HG03571 (cell line): ENCODE measurements around the gene ZCCHC10.
"Not testable (repeated sequence)": the region's sequence is repeated elsewhere in the genome, so short reads cannot be mapped to it uniquely, and the experiment has no call there.

Source experiments
- ATAC-seq: cut with Tn5 transposase; IDR thresholded peaks from one replicate; pipeline ENCODE4 v1.9.1; 2021; ENCODE audit not compliant: unreplicated experiment

The ZCCHC10 gene

DNA sequence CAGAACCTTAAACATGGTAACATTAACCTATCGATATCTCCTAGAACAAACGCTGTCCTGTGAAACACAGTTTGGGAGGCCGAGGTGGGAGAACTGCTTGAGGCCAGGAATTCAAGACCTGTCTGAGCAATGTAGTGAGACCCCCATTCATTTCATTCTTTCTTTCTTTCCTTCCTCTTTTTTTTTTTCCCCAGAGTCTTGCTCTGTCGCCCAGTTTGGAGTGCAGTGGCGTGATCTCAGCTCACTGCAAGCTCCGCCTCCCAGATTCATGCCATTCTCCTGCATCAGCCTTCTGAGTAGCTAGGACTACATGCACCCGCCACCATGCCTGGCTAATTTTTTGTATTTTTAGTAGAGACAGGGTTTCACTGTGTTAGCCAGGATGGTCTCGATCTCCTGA, 20.2 kb upstream of the ZCCHC10 start:
- not testable (repeated sequence) for ATAC-seq

DNA sequence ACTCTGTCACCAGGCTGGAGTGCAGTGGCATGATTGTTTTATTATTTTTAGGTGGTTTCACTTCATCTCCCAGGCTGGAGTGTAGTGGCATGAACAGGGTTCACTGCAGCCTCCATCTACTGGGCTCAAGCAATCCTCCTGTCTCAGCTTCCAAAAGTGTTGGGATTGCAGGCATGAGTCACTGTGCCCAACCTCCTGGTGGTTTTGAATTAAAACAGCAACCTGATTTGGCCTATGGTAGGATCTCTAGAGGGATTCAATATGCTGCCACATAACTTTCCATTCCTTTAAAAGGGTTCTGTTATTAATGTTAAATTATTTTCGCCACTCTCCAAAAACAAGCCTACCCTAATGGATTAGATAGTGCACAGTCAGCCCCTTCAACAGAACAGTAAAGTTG, 15.6 kb upstream of the ZCCHC10 start:
- no peak for ATAC-seq

DNA sequence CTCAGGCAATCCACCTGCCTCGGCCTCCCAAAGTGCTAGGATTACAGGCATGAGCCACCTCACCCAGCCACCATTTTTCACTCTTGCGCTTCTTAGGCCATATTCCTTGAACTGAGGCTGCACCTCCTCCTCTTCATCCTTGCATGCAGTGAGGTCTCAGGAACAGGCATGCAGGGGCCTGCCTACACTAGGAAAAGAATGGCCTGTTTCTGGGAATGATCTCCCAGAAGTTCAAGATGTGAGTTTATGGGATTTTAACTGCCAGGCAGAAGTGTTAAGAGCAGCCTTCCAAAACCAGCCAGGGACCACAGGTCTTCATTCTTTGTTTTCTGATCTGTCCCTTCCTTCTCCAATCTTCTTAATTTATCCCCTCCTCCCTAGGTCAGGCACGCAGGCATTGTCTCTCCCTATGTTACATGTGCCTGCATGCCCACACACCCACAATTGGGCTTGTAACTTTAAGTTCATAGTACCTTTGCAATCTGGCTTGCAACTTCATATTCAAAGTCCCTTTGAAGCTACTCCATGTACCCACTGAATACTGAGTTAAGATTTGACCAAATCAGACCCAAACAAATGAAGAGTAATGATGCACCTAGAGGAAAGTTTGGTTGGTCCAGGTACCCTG, 14.9 kb upstream of the ZCCHC10 start:
- ATAC-seq = no peak

DNA sequence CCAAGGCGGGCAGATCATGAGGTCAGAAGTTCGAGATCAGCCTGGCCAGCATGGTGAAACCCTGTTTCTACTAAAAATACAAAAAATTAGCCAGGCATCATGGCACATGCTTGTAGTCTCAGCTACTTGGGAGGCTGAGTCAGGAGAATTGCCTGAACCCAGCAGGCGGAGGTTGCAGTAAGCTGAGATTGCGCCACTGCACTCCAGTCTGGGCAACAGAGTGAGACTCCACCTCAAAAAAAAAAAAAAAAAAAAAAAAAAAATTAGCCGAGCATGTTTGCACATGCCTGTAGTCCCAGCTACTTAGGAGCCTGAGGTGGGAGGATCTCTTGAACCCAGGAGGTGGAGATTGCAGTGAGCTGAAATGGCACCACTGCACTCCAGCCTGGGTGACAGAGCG, 10.3 kb upstream of the ZCCHC10 start:
- ATAC-seq = not testable (repeated sequence)

DNA sequence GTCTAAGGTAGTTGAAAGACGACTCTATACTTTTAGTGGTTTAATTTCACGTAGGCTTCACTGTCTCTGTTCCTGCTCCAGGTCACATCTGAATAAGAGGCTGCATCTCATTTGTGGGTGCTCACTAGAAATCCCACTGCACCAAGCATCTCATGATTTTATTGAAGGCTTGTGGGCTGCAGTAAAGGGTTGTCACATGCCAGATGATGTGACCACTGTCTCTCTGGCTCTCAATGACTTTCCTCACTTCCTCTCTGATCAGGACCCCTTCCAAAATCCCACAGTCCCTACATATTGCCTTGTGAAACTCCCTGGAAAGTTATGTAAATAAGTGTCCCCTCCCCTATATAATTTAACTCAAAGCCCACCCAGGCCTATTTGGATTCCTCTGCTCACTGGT, 8.9 kb upstream of the ZCCHC10 start:
- ATAC-seq = no peak

DNA sequence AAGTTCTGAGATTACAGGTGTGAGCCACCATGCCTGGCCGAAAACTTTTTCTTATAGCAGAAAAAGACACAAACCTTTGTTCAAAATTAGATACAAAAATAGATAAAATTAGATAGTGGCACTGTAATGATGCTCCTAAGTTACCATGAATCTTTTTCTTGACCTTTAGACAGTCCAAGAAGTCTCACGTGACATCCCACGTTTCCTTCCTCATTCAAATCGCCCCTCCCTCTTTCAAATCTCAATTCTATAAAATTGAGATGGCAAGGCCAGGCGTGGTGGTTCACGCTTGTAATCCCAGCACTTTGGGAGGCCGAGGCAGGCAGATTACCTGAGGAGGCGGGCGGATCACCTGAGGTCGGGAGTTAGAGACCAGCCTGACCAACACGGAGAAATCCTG, 7.7 kb upstream of the ZCCHC10 start:
- ATAC-seq = no peak

DNA sequence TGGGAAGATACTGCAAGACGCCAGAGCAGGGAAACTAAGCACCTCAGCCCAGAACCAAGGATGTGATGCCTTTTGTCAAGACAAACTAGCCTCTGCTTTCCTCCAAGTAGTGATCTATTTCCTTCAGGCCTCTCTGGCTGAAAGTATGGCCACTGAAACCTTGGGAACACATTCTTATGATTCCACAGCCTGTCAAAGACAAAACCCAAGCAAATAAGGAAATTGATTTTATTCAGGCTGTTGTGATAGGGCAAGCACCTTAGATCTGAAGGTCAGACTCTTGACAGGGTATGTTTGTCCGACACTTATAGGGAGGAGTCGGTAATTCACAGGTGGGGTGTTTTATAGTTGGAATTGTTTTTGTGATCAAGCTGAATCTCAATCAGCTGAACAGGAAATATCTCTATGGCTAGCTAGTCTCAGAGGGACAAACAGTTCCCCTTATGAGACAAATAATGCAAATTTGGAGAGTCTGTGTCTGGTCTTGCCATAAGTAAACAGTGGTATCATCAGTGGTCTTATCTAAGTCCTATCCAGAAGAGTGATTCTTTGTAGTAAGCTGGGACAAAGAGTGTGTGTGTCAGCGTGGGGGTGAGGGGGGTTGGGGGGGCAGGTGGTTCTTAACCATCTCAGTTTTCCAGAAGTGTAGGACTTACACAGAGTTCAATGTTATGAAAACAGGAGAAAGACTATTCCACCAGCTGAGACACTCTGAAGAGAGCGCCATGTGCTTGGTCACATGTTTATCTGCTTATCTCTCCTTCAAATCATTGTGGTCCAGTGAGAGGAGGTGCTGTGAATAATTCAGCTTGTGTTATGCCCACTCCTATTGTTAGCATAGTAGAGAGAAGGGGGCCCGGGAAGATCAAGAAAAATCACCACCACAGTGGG, 6.7 kb upstream of the ZCCHC10 start:
- no peak for ATAC-seq

DNA sequence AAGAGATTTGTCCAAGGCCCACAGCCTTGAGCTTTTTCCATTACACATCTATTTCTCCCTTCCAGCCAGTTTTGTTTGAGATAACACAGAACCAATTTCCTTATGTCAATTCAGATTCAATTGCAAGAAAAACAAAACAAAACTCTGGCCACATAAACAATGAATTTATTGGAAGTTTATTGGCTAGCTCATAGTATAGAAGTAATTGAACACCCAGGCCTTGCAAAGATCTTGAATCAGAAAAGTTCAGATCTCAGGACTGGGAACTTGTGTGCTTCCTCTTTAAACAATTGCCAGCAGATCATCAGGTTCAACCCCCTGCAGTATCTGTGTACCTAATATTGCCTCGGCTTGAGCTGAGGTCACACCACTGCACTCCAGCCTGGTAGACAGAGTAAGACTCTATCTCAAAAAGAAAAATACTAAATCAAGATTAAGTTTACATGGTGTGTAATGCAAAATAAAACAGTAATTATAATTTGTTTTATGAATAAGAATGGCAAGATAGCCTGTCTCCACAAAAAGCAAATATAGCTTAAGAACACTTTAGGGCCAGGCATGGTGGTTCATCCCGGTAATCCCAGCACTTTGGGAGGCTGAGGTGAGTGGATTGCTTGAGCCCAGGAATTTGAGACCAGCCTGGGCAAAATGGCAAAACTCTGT, 4.1 kb upstream of the ZCCHC10 start:
- no peak for ATAC-seq

DNA sequence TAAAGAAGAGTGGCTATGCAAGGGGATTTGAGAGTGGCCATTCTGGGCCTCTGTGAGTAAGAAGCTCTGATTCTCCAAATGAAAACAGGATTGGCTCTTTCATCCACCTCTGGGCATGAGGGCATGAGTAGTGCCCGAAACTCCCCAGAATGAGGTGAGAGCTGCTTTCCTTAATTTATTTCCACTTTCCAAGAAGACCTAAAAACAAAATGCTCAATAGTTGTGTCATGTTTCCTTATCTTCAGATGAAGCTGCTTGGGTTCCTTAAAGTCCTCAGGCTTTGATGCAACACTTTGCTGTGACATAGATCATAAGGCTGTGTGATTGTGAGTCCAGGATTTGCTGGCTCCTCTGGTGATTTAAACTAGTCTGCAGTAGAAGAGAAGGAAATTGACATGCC, 3.1 kb upstream of the ZCCHC10 start:
- ATAC-seq = no peak

DNA sequence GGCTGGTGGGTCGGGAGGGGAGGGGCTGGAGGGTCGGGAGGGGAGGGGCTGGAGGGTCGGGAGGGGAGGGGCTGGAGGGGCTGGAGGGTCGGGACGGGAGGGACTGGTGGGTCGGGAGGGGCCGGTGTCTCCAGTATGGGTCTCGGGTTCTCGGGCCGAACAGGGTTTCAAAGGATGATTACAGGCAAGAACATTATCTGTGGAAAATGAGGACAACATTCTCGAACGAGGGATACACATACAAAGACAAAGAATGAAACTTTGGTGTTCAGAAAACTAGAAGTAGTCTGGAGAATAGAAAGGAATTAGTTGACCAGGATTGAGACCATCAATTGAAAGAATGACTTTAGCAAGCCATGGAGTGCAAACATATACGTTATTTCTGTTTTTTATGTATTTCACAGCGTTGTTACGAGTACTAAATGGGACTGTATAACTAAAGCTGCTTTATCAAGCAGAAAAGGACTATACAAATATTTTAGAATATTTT, 360 bp upstream of the ZCCHC10 start:
- no peak for ATAC-seq

DNA sequence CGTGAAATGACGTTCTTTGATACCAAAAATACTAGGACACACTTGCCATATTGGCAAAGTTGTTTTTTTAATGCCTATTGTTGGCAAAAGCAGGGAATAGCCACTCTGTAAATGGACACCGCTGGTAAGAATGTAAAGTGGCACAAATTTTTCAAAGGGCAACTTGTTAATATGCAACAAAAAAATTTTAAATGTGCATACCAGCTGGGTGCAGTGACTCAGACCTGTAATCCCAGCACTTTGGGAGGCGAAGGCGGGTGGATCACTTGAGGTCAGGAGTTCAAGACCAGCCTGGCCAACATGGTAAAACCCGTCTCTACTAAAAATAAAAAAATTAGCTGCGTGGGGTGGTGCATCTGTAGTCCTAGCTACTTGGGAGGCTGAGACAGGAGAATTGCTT, 6.9 kb downstream of the ZCCHC10 start:
- ATAC-seq = not testable (repeated sequence)

DNA sequence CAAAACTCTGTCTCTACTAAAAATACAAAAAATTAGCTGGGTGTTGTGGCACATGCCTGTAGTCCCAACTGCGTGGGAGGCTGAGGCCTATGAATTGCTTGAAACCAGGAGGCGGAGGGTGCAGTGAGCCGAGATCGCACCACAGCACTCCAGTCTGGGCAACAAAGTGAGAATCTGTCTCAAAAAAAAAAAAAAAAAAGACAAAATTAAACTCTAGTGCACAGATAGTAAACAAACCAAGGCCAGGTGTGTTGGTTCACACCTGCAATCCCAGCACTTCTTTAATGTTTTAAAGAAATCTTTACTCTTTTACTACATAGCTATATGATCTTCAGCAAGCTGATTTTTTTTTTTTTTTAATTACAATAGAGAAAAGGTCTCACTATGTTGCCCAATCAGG, 8.4 kb downstream of the ZCCHC10 start:
- ATAC-seq = no peak

DNA sequence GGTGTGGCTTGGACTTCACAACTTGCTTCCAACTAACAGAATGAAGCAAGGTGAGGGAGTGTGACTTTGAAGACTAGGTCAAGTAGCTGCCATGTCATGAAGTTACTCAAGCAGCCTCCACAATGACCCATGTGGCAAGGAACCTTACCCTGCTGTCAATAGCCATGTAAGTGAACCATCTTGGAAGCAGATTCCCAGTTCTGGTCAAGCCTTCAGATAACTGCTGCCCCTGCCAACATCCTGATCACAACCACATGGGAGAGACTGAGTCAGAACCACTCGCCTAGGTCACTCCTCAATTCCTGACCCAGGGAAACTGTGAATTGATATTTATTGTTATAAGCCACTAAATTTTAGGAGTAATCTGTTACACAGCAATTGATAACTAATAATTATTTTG, 10.9 kb downstream of the ZCCHC10 start:
- no peak for ATAC-seq

DNA sequence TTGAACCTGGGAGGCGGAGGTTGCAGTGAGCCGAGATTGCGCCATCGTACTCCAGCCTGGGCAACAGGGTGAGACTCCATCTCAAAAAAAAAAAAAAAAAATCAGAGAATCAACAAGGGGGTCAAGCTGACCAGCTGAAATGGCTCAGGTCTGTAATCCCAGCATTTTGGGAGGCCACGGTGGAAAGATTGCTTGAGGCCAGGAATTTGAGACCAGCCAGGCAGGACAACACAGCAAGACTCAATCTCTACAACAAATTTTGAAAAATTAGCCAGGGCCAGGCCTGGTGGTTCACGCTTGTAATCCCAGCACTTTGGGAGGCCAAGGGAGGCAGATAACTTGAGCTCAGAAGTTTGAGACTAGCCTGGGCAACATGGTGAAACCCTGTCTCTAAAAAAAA, 17.9 kb downstream of the ZCCHC10 start:
- ATAC-seq = not testable (repeated sequence)

DNA sequence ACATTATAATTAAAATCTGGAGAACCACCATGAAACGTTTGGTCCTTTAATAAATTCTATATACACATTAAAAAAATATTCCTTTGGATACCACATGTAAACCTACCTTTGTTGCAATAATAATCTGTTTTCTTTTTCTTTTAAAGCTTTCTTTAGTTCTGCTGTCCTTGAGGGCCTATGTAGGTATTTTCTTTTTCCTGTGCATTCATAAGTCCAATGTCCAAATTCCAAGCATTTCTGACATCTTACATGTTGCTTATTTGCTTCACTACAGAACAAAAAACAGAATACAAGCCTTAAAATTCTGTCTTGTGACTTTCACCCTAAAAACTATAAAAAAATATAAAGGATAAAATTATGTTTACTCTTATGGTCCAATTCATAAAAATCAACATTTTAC, 19.7 kb downstream of the ZCCHC10 start:
- ATAC-seq = no peak

DNA sequence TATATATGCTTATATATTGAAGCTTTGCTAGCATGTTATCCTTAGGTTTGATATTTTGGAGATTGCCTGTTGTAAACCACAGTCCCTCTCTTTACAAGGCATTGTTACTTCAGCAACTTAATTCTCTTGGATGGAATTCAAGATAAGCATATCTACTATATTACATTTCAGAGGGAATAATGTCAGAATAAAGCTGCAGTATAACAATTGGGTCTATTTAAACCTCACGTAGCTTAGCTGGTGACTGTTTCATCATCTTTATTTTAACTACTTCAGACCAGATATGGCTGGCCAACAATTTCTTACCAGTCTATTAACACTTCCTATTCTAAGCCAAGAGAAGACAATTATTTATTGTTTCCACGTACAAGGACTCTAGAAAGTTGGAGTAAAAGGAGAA, 27.1 kb downstream of the ZCCHC10 start:
- no peak for ATAC-seq

DNA sequence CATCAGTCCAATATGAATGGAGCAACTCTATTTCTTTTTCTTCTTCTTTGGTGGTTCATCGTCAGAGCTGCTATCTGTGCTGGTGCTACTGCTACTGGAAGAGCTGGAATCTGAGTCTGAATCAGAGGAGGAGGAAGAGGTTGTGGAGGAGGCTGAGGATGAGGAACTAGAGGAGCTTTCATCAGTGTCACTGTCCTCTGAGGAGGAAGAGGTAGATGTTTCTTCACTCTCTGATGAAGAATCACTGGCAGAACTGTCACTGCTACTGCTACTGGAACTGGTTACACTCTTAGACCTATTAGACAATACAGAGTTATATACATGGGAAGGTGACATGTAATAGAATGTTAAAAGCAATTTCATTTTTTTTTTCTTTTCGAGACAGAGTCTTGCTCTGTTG, 27.8 kb downstream of the ZCCHC10 start:
- no peak for ATAC-seq

DNA sequence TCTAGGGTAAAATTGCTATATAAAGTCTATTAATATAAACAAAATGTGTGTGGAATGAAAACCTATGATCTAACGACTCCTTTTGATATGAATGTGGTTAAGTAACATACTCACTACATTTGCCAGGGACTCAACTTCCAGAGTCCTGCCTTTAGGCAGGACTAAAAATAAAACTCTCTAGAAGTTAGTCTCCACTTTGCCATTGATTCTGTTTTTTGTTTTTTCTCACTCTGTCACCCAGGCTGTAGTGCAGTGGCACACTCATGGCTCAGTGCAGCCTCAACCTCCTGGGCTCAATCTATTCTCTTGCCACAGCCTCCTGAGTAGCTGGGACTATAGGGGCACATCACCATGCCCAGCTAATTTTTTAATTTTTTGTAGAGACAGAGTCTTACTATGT, 30.0 kb downstream of the ZCCHC10 start:
- ATAC-seq = no peak

DNA sequence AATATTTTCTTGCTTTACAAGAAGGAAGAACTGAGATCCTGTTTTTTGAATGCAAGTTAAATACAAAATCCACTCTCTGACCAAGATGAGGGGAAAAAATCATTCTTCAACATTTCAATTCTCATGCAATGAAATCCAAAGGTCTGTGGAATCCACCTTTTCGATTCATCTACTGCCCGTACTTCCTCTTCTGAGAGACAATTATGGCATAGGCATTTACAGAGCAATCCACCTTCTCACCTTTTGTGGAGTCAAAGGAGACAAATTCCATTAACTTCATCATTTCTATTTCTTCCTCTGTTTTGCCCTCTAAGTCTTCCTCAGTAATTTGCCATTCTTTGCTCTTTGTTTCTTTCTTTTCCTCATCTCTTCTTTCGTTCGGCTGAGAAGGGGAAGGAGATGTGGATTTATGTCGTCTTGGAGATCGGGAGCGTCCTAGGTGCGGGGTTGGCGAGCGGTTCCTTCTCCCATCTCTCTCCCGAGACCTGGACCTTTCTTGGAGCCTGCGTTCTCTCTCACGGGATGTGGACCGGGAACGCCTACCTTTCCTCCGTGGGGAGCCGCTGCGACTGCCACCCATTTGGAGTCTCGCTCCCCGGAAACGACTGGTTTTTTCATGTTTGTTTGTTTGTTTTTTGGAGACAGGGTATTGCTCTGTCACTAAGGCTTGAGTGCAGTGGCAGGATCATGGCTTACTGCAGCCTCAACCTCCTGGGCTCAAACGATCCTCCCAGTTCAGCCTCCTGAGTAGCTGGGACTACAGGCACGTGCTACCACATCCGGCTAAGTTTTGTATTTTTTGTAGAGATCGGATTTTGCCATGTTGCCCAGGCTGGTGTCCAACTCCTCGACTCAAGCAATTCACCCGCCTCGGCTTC, 38.6 kb downstream of the ZCCHC10 start:
- ATAC-seq = no peak

DNA sequence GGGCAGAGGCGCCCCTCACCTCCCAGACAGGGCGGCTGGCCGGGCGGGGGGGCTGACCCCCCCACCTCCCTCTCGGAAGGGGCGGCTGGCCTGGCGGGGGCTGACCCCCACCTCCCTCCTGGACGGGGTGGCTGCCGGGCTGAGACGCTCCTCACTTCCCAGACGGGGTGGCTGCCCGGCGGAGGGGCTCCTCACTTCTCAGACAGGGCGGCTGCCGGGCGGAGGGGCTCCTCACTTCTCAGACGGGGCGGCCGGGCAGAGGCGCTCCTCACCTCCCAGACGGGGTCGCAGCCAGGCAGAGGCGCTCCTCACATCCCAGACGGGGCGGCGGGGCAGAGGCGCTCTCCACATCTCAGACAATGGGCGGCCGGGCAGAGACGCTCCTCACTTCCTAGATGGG, 43.4 kb downstream of the ZCCHC10 start:
- not testable (repeated sequence) for ATAC-seq

DNA sequence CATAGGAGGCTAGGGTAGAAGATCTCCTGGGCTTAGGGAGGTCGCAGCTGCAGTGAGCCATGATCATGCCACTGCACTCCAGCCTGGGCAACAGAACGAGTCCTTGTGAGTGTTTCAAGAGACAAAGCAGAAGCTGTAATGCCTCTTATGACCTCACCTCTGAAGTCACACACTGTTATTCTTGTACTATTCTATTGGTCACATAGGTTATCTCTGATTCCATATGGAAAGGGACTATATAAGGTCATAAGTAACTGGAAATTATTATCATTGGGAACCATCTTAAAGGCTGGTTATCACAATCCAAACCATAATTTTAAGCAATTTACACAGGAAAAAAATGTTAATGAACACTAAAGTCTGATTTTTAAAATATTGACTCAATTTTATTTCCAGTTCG, 45.1 kb downstream of the ZCCHC10 start:
- ATAC-seq = no peak
